ENCODE results near the gene PRKCE. TPM values are rescaled to one million over a fixed set of nuclear protein-coding genes. Genes with fewer than 3 reads are reported as not detected.
A peak's percentile ranks its signal among the peaks of the same experiment; 100 is the strongest.

The PRKCE gene
- total RNA-seq, 4 donors from 2014 or later: 5.9 to 21.2 (median 18.5) TPM

GRCh38 chr2:45700407-45701013, 49.0 kb downstream of the PRKCE start:
- Histone ChIP-seq H3K4me1 (peaks cover 10 to 49% (median 15%) of the 10 kb centered on the region in 3 donors), H3K9me3 (no peaks in the 10 kb centered on the region), H3K4me3 (no peak overlapping the region), H3K36me3 (no peaks in the 10 kb centered on the region), H3K27ac (peak overlapping the region in 2 of 4 donors; percentile 37 to 53), H3K27me3 (no peaks in the 10 kb centered on the region)
- TF ChIP-seq EP300 (IDR thresholded peaks at IDR 0.05) (no peak), POLR2A (IDR thresholded peaks at IDR 0.05) (no peak)
- TF ChIP-seq, protein P1, sequence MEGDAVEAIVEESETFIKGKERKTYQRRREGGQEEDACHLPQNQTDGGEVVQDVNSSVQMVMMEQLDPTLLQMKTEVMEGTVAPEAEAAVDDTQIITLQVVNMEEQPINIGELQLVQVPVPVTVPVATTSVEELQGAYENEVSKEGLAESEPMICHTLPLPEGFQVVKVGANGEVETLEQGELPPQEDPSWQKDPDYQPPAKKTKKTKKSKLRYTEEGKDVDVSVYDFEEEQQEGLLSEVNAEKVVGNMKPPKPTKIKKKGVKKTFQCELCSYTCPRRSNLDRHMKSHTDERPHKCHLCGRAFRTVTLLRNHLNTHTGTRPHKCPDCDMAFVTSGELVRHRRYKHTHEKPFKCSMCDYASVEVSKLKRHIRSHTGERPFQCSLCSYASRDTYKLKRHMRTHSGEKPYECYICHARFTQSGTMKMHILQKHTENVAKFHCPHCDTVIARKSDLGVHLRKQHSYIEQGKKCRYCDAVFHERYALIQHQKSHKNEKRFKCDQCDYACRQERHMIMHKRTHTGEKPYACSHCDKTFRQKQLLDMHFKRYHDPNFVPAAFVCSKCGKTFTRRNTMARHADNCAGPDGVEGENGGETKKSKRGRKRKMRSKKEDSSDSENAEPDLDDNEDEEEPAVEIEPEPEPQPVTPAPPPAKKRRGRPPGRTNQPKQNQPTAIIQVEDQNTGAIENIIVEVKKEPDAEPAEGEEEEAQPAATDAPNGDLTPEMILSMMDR (IDR thresholded peaks at IDR 0.05): peak in 1 of 4 experiments; percentile 26
- WGBS, 2 donors (ENCODE audit: low coverage in 1 of 2): 77 to 80% methylated on average over 8 to 10 of the region's 10 CpGs
- ATAC-seq: no peak

DNA sequence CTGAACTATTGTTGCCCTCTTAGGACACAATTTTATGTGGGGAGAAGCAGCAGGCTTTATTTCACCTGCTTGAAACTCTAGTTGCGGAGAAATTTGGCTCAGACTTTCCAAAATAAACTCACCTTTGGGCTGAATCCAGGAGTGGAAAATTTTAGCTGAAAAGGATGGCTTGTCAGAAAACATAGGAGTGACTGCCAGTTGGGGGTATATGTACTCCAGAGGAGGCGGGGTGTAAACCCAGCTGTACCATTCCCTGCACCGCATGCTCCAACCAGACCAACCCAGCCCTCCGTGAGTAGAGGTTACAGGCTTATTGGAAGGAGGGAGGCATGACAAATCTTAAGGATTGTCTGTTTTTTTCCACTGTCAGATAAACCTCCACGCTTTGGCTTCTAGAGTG, 53.8 kb downstream of the PRKCE start:
- H3K4me3 ChIP-seq: no peak overlapping the region
- peak overlapping the region; percentile 63 to 71 (median 66) for H3K27ac ChIP-seq
- no peaks in the 10 kb centered on the region for H3K9me3 ChIP-seq
- WGBS, 2 donors (ENCODE audit: low coverage in 1 of 2): 37% methylated on average over 2 to 3 of the region's 5 CpGs
- no peaks in the 10 kb centered on the region for H3K36me3 ChIP-seq
- H3K27me3 ChIP-seq: no peaks in the 10 kb centered on the region
- no peak for ATAC-seq
- peaks cover 22 to 60% (median 24%) of the 10 kb centered on the region in 3 donors for H3K4me1 ChIP-seq
- TF ChIP-seq POLR2AphosphoS5 (IDR thresholded peaks at IDR 0.05) (no peak), POLR2A (IDR thresholded peaks at IDR 0.05) (no peak)
- TF ChIP-seq, protein P1 (IDR thresholded peaks at IDR 0.05): no peak

GRCh38 chr2:45706033-45706432, 54.6 kb downstream of the PRKCE start:
- TF ChIP-seq POLR2A (IDR thresholded peaks at IDR 0.05): no peak
- no peak for TF ChIP-seq POLR2AphosphoS5 (IDR thresholded peaks at IDR 0.05)
- TF ChIP-seq, protein P1 (IDR thresholded peaks at IDR 0.05): no peak
- TF ChIP-seq EP300 (IDR thresholded peaks at IDR 0.05): no peak
- Histone ChIP-seq H3K9me3 (no peaks in the 10 kb centered on the region), H3K4me3 (no peak overlapping the region), H3K27ac (peak overlapping the region; percentile 63 to 71 (median 66)), H3K4me1 (peaks cover 22 to 59% (median 24%) of the 10 kb centered on the region in 3 donors), H3K27me3 (no peaks in the 10 kb centered on the region), H3K36me3 (no peaks in the 10 kb centered on the region)
- peak; percentile 54 for ATAC-seq

DNA sequence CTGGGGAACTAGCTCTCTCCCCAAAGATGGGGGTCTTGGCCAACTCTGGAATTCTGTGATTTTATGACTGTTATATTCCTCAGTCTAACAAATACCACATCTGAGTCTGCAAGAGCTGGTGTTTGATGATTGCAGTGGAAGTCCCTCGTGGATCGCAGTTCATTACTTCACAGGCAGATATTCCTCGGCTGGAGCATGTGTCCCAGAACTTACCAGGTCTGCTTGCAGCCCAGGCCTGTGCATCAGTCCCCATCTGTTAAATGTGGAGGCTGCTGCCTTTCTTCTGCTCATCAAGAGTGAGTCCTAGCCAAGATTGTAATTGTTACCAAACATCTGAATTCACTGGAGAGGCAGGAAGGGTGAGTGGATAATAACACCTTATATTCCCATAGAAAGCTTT, 55.5 kb downstream of the PRKCE start:
- Histone ChIP-seq H3K27ac (no peak overlapping the region), H3K27me3 (no peaks in the 10 kb centered on the region), H3K36me3 (no peaks in the 10 kb centered on the region), H3K4me3 (no peak overlapping the region), H3K4me1 (peaks cover 22 to 59% (median 24%) of the 10 kb centered on the region in 3 donors), H3K9me3 (no peaks in the 10 kb centered on the region)
- WGBS, 2 donors (ENCODE audit: low coverage in 1 of 2): 72% methylated on average over 3 of the region's 3 CpGs; no CpG with 5 or more reads in 1 of the 2 donors
- TF ChIP-seq, protein P1 (IDR thresholded peaks at IDR 0.05): no peak
- TF ChIP-seq POLR2A (IDR thresholded peaks at IDR 0.05) (no peak), EP300 (IDR thresholded peaks at IDR 0.05) (no peak), POLR2AphosphoS5 (IDR thresholded peaks at IDR 0.05) (no peak)
- ATAC-seq: no peak

DNA sequence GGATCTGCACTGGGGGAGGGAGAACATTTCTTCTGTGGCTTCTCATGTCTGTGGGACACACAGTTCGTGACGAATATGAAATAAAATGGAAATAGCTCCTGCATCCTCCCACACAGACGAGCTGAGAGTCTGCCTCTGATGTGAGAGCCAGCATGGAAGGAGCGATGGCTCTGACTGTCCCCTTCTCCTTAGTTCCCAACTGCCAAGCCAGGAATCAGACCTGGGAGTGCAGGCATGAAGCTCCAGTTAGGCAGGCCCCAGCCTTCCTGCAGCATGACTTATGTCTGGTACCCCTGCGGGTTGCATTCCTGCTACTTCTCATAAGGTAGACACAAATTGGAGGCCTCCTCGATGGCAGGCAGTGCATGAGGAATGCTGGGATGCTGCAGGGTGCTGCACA, 56.2 kb downstream of the PRKCE start:
- Histone ChIP-seq H3K4me3 (no peak overlapping the region), H3K4me1 (peaks cover 22 to 62% (median 24%) of the 10 kb centered on the region in 3 donors), H3K27me3 (no peaks in the 10 kb centered on the region), H3K9me3 (no peaks in the 10 kb centered on the region), H3K27ac (no peak overlapping the region), H3K36me3 (no peaks in the 10 kb centered on the region)
- ATAC-seq: no peak
- WGBS, 2 donors (ENCODE audit: low coverage in 1 of 2): 73 to 100% methylated on average over 1 to 4 of the region's 6 CpGs
- no peak for TF ChIP-seq POLR2AphosphoS5 (IDR thresholded peaks at IDR 0.05)
- no peak for TF ChIP-seq EP300 (IDR thresholded peaks at IDR 0.05)
- TF ChIP-seq, protein P1 (IDR thresholded peaks at IDR 0.05): no peak
- no peak for TF ChIP-seq POLR2A (IDR thresholded peaks at IDR 0.05)
